ENCODE measurements around the gene SPAG16.

GRCh38 chr2:213752575-213752974, 468.3 kb downstream of the SPAG16 start:
- no peak for TF ChIP-seq CTCF (IDR thresholded peaks at IDR 0.05)
- no peak for TF ChIP-seq POLR2A (IDR thresholded peaks at IDR 0.05)
